Mucosa of rectum (tissue), 2 donors: ENCODE measurements around the gene ZNF532.

Experiments used
- H3K27ac ChIP-seq, 2 donors: one replicate each; pipeline ENCODE4 v1.7.0; 2013; ENCODE audit warnings: inconsistent platforms in 2 of 2, low read depth in 2 of 2, low read length in 2 of 2
- H3K27me3 ChIP-seq, 2 donors: one replicate each; pipeline ENCODE4 v1.7.0; 2013; ENCODE audit warnings: low read length in 2 of 2; ENCODE audit not compliant: control insufficient read depth in 2 of 2, insufficient read depth in 2 of 2
- H3K36me3 ChIP-seq, 2 donors: one replicate each; pipeline ENCODE4 v1.7.0; 2013; ENCODE audit warnings: low read length in 2 of 2; ENCODE audit not compliant: control insufficient read depth in 2 of 2, insufficient read depth in 2 of 2
- H3K4me1 ChIP-seq, 2 donors: one replicate each; pipeline ENCODE4 v1.7.0; 2013; ENCODE audit warnings: low read length in 2 of 2, mild to moderate bottlenecking in 1 of 2; ENCODE audit not compliant: control insufficient read depth in 2 of 2, insufficient read depth in 2 of 2
- H3K4me3 ChIP-seq, 2 donors: one replicate each; pipeline ENCODE4 v1.7.0; 2013; ENCODE audit warnings: low read length in 2 of 2
- H3K9ac ChIP-seq, 2 donors: one replicate each; pipeline ENCODE4 v1.7.0; 2013; ENCODE audit warnings: low read length in 2 of 2, low read depth in 1 of 2, mild to moderate bottlenecking in 1 of 2
- H3K9me3 ChIP-seq, 2 donors: one replicate each; pipeline ENCODE4 v1.7.0; 2013; ENCODE audit warnings: low read length in 2 of 2; ENCODE audit not compliant: control insufficient read depth in 2 of 2
- donor health status: healthy.
- donor health status: Normal muscosa, but diverticular disease.

ZNF532 gene

DNA sequence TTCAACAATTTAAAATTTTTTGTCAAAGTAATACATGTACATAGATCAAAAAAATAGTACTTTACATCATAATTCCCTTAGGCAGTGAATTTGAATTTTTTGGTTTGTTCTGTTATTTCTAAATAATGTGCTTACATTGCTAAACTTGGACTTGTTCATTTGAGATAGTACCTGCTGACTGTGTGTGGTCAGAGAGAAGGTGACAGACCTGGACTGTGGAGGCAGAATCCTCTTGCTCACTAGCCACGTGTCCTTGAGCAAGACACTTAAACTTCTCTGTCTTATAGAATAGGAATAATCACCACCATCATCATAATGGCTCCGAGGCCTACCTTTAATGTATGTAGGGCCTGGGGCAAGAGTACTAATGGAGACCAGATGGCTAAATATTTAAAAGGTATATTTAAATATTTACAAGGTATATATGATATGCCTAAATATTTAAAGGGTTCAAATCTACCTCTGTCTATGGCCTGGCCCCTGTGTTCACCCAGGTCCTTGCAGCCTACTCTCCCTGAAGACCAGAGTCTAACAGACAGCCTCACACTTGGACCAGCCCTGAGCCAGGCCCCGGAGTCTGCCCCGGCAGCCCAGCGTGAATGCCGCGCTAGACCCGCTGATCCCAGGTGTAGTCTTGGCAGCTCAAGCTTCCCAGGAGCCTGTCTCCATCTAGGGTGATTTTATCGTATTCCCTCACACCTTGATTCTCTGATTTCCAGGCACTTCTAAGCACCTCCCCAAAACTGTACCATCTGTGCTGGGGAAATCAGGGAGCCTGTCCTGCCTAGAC lies 33.5 kb downstream of the ZNF532 start:
- Histone ChIP-seq H3K4me1 (no peaks in the 10 kb centered on the region), H3K9ac (no peak overlapping the region), H3K4me3 (no peak overlapping the region), H3K36me3 (no peaks in the 10 kb centered on the region), H3K9me3 (no peaks in the 10 kb centered on the region), H3K27ac (no peak overlapping the region), H3K27me3 (no peaks in the 10 kb centered on the region)

- Histone ChIP-seq H3K4me3 (no peak overlapping the region), H3K36me3 (no peaks in the 10 kb centered on the region), H3K27me3 (no peaks in the 10 kb centered on the region), H3K9ac (no peak overlapping the region), H3K9me3 (no peaks in the 10 kb centered on the region), H3K27ac (no peak overlapping the region), H3K4me1 (no peaks in the 10 kb centered on the region)
Observed at GRCh38 chr18:58900015-58900649, 35.5 kb downstream of the ZNF532 start.

DNA sequence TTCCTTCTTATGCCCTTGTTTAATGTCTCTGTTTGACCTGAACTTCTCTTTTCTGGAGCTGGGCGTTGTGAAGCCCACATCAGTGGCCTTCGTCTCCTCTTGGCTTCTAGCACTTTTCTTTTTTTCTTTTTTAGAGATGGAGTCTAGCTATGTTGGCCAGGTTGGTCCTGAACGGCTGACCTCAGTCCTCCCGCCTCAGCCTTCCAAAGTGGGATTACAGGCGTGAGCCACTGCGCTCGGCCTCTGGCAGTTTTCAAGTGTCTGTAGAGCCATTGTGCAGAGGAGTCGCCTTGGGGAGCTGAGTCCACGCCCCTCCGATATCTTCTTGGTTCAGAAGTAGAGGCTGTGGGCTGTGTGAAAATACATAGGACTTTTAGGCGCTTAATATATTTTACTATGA lies 36.5 kb downstream of the ZNF532 start:
- H3K27ac ChIP-seq: no peak overlapping the region
- no peak overlapping the region for H3K9ac ChIP-seq
- peaks cover 0 to 2% of the 10 kb centered on the region in 2 donors for H3K36me3 ChIP-seq

DNA sequence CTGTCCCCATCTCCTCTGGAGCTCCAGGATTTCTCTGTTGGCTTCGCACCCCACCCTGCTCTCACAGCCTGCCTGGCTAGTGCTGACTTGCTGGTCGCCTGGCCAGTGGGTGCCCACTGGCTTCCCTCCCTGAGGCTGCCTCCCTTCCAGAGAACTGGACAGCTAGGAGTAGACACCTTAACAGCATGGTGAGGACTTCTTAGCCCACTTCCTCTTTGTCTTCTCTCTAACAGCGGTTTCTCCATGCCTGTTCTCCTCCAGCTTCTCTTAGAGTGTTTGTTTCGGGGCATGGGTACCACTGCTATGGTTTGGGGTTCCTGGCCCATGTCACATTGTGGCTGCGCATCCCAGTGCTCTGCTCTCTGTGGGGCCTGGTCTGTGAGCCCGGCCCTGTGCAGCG lies 37.1 kb downstream of the ZNF532 start:
- H3K27me3 ChIP-seq: no peaks in the 10 kb centered on the region
- H3K9me3 ChIP-seq: no peaks in the 10 kb centered on the region
- no peak overlapping the region for H3K4me3 ChIP-seq
- H3K4me1 ChIP-seq: no peaks in the 10 kb centered on the region
- no peak overlapping the region for H3K27ac ChIP-seq
- peaks cover 0 to 2% of the 10 kb centered on the region in 2 donors for H3K36me3 ChIP-seq
- no peak overlapping the region for H3K9ac ChIP-seq

More for the DNA sequence above, 36.5 kb downstream of the ZNF532 start:
- Histone ChIP-seq H3K9me3 (no peaks in the 10 kb centered on the region), H3K27me3 (no peaks in the 10 kb centered on the region), H3K4me1 (no peaks in the 10 kb centered on the region), H3K4me3 (no peak overlapping the region)

- peaks cover 0 to 2% of the 10 kb centered on the region in 2 donors for H3K36me3 ChIP-seq
- no peak overlapping the region for H3K27ac ChIP-seq
- H3K9ac ChIP-seq: no peak overlapping the region
Observed at GRCh38 chr18:58902961-58903360, 38.3 kb downstream of the ZNF532 start.

DNA sequence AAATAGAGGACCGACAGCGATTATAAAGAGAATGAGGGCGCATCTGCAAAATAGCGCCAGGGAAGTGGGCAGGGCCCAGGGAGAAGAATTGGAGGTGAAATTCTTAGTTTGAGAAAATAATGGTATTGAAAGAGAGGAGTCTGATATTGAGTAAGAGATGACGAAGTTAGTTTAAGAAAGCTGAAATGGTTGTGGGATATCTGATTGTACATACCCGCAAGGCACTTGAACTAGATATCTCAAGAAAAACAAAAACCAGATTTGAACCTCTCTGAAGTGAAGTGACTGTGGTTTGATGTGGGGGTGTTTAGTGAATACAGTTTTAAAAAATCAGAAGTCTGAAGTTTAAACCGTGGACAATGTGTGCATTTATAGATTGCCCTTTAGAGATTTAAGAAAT lies 38.9 kb downstream of the ZNF532 start:
- no peak overlapping the region for H3K9ac ChIP-seq
- no peaks in the 10 kb centered on the region for H3K27me3 ChIP-seq
- no peak overlapping the region for H3K27ac ChIP-seq
- H3K4me3 ChIP-seq: no peak overlapping the region
- H3K9me3 ChIP-seq: no peaks in the 10 kb centered on the region
- peaks cover 0 to 2% of the 10 kb centered on the region in 2 donors for H3K36me3 ChIP-seq
- H3K4me1 ChIP-seq: no peaks in the 10 kb centered on the region

More at GRCh38 chr18:58902961-58903360, 38.3 kb downstream of the ZNF532 start:
- H3K4me1 ChIP-seq: no peaks in the 10 kb centered on the region
- H3K4me3 ChIP-seq: no peak overlapping the region
- H3K9me3 ChIP-seq: no peaks in the 10 kb centered on the region
- H3K27me3 ChIP-seq: no peaks in the 10 kb centered on the region

- no peak overlapping the region for H3K27ac ChIP-seq
- no peaks in the 10 kb centered on the region for H3K9me3 ChIP-seq
- no peak overlapping the region for H3K9ac ChIP-seq
- H3K4me3 ChIP-seq: no peak overlapping the region
- no peaks in the 10 kb centered on the region for H3K27me3 ChIP-seq
- peaks cover 0 to 2% of the 10 kb centered on the region in 2 donors for H3K36me3 ChIP-seq
- H3K4me1 ChIP-seq: no peaks in the 10 kb centered on the region
Observed at GRCh38 chr18:58905777-58906428, 41.2 kb downstream of the ZNF532 start.

GRCh38 chr18:58908006-58908405 lies 43.3 kb downstream of the ZNF532 start:
- Histone ChIP-seq H3K27ac (no peak overlapping the region), H3K4me1 (no peaks in the 10 kb centered on the region), H3K36me3 (peaks cover 0 to 2% of the 10 kb centered on the region in 2 donors), H3K27me3 (no peaks in the 10 kb centered on the region), H3K9me3 (no peaks in the 10 kb centered on the region), H3K4me3 (no peak overlapping the region), H3K9ac (no peak overlapping the region)

DNA sequence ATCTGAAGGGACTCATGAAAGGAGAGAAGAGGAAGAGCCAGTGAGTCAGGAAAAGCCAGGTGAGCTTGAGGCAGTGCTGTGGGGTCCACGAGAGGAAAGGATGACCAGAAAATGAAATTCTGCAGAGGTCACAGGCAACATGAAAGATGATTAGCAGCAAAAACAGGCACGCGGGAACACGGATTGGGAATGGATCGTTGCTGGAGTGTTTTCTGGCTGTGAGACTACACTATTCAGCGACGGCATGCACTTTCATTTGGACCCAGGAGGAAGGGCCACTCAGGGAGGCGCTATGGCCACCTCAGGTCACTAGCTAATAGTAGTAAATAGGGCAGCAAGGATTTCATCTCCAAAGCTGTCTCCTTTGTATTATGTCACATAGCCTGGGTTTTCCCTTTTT lies 44.8 kb downstream of the ZNF532 start:
- H3K36me3 ChIP-seq: peaks cover 0 to 2% of the 10 kb centered on the region in 2 donors
- H3K9ac ChIP-seq: no peak overlapping the region
- H3K4me3 ChIP-seq: no peak overlapping the region
- no peak overlapping the region for H3K27ac ChIP-seq
- H3K4me1 ChIP-seq: no peaks in the 10 kb centered on the region
- no peaks in the 10 kb centered on the region for H3K9me3 ChIP-seq
- no peaks in the 10 kb centered on the region for H3K27me3 ChIP-seq

DNA sequence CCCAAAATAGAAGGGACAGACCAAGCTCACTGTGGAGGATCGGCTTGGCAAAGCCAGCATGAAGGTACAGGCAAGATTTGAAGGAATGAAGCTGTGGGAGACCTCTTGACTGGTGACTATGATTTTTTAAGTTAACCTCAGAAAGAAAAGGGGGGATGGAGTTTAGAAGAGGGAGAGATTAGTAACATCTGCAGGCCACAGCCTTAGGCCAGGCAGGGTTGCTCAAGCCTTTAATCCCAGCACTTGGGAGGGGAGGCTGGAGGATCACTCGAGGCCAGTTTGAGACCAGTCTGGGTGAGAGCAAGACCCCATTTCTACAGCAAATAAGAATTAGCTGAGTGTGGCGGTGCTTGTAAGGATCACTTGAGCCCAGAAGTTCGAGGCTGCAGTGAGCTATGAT lies 46.6 kb downstream of the ZNF532 start:
- Histone ChIP-seq H3K4me3 (no peak overlapping the region), H3K9ac (no peak overlapping the region)

More for the DNA sequence above, 46.6 kb downstream of the ZNF532 start:
- Histone ChIP-seq H3K4me1 (no peaks in the 10 kb centered on the region), H3K9me3 (no peaks in the 10 kb centered on the region), H3K27me3 (no peaks in the 10 kb centered on the region), H3K36me3 (no peaks in the 10 kb centered on the region), H3K27ac (peak overlapping the region in 1 of 2 donors; percentile 5)
